ENCODE results near the gene CCDC27. TPM values are rescaled to one million over a fixed set of nuclear protein-coding genes. Genes with fewer than 3 reads are reported as not detected.

The CCDC27 gene
- total and polyA plus RNA-seq, 5 donors from 2014 or later: not detected

DNA sequence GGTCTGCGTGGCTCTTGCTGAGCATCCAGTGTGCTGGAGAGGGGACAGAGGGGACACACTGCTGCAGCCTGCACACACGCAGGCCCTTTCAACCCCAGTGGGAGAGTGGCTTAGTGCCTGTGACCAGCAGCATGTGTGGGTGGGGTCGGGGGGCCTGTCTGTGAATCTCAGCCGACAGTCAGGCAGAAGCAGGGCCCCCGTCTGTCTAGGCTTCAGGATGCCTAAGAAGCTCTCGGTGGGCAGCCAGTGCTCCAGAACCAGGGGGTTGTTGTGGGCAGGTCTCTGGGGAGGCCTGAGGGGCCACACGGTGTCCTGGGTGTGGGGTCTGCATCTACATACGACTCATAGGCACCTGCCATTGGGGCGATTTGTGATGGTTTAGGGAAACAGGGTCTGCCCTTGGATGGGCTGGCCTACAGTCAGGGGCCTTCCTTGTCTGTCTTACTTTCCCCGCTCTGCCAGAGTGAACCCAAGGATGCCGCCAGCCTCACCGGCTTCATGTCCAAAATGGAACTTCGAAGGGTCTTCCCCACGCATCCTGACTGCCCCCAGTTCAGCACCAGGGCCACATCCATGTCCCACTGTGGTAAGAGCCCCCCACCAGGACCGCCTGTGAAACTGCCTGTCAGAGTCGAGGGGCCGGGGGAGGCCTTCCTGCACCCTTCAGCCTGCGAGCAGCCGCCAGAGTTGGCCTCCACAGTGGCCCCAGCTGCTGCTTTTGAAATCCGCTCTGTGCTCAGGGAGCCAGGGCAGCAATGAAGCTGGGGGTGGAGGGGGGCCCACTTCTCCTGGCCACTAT lies 1.6 kb downstream of the CCDC27 start:
- no peak overlapping the region for H3K27ac Mint-ChIP-seq
- H3K4me3 Mint-ChIP-seq: peak overlapping the region in 1 of 4 donors; percentile 15
- ATAC-seq (ENCODE audit: low read depth in 2 of 2) (no peak), DNase-seq (no peak)
- H3K9me3 Mint-ChIP-seq: peaks cover 0 to 1% (median 0%) of the 10 kb centered on the region in 7 donors
- no peaks in the 10 kb centered on the region for H3K4me1 ChIP-seq (ENCODE audit: control insufficient read depth, insufficient read depth, low read length, poor library complexity, severe bottlenecking)
- no peaks in the 10 kb centered on the region for H3K27me3 ChIP-seq (ENCODE audit: control insufficient read depth, insufficient read depth, low read length)
- peaks cover 10% of the 10 kb centered on the region for H3K27me3 Mint-ChIP-seq
- H3K4me3 ChIP-seq (ENCODE audit: low read depth, low read length): no peak overlapping the region
- no peaks in the 10 kb centered on the region for H3K36me3 ChIP-seq (ENCODE audit: control insufficient read depth, insufficient read depth, low read length)
- H3K4me1 Mint-ChIP-seq: no peaks in the 10 kb centered on the region
- H3K27ac ChIP-seq (ENCODE audit: insufficient read depth, low read length, poor library complexity, severe bottlenecking): no peak overlapping the region
- H3K9me3 ChIP-seq (ENCODE audit: control insufficient read depth in 2 of 2, low read length in 2 of 2): no peaks in the 10 kb centered on the region
- no peaks in the 10 kb centered on the region for H3K36me3 Mint-ChIP-seq

DNA sequence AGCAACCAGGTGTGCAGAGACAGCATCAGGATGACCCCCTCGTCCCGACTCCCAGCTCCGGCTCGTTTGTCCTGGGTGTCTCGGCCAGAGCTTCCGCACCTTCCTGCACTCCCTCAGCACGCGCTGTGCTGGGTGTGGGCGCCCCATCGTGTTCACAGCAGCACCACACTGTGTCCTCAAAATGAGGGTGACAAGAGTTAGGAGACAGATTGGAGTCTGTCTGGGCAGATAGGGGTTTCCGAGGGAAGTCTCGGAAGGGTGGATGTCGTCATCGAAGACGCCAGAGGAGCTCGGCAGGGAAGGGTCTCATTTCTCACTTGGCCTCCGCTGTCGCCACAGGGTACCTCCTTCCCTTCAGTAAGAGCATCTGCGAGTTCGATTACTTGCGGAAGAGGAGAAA lies 4.1 kb downstream of the CCDC27 start:
- H3K9me3 ChIP-seq (ENCODE audit: control insufficient read depth in 2 of 2, low read length in 2 of 2): no peaks in the 10 kb centered on the region
- peaks cover 17% of the 10 kb centered on the region for H3K27me3 Mint-ChIP-seq
- H3K4me3 ChIP-seq (ENCODE audit: low read depth, low read length): no peak overlapping the region
- no peak overlapping the region for H3K4me3 Mint-ChIP-seq
- ATAC-seq (ENCODE audit: low read depth in 2 of 2) (no peak), DNase-seq (no peak)
- H3K36me3 ChIP-seq (ENCODE audit: control insufficient read depth, insufficient read depth, low read length): no peaks in the 10 kb centered on the region
- peaks cover 0 to 3% (median 0%) of the 10 kb centered on the region in 7 donors for H3K9me3 Mint-ChIP-seq
- H3K4me1 Mint-ChIP-seq: no peaks in the 10 kb centered on the region
- H3K27ac Mint-ChIP-seq: no peak overlapping the region
- no peak overlapping the region for H3K27ac ChIP-seq (ENCODE audit: insufficient read depth, low read length, poor library complexity, severe bottlenecking)
- H3K4me1 ChIP-seq (ENCODE audit: control insufficient read depth, insufficient read depth, low read length, poor library complexity, severe bottlenecking): no peaks in the 10 kb centered on the region
- peaks cover 4% of the 10 kb centered on the region for H3K27me3 ChIP-seq (ENCODE audit: control insufficient read depth, insufficient read depth, low read length)
- H3K36me3 Mint-ChIP-seq: no peaks in the 10 kb centered on the region

DNA sequence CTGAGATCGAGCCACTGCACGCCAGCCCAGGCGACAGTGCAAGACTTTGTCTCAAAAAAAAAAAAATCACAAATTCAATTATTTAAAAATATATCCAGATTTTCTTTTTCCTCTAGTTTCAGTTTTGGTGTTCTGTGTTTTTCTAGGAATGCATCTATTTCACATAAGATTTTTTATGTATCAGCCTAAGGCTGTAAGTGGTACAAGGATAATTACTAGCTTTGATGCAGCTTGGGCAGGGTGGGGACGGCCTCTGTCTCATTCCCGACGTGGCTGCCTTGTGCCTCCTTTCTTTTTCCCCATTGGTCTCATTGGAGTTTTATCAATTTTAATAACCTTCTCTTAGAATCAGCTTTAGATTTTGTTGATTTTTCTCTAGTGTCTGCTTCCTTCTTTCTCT lies 6.9 kb downstream of the CCDC27 start:
- Histone ChIP-seq H3K9me3 (ENCODE audit: control insufficient read depth in 2 of 2, low read length in 2 of 2) (no peaks in the 10 kb centered on the region), H3K36me3 (ENCODE audit: control insufficient read depth, insufficient read depth, low read length) (no peaks in the 10 kb centered on the region), H3K4me3 (ENCODE audit: low read depth, low read length) (no peak overlapping the region), H3K27me3 (ENCODE audit: control insufficient read depth, insufficient read depth, low read length) (peaks cover 4% of the 10 kb centered on the region), H3K4me1 (ENCODE audit: control insufficient read depth, insufficient read depth, low read length, poor library complexity, severe bottlenecking) (no peaks in the 10 kb centered on the region), H3K27ac (ENCODE audit: insufficient read depth, low read length, poor library complexity, severe bottlenecking) (no peak overlapping the region)
- Mint-ChIP-seq H3K36me3 (no peaks in the 10 kb centered on the region), H3K27me3 (peaks cover 13% of the 10 kb centered on the region), H3K4me3 (no peak overlapping the region), H3K27ac (no peak overlapping the region), H3K4me1 (no peaks in the 10 kb centered on the region), H3K9me3 (peaks cover 0 to 3% (median 0%) of the 10 kb centered on the region in 7 donors)
- ATAC-seq (ENCODE audit: low read depth in 2 of 2) (no peak), DNase-seq (no peak)

DNA sequence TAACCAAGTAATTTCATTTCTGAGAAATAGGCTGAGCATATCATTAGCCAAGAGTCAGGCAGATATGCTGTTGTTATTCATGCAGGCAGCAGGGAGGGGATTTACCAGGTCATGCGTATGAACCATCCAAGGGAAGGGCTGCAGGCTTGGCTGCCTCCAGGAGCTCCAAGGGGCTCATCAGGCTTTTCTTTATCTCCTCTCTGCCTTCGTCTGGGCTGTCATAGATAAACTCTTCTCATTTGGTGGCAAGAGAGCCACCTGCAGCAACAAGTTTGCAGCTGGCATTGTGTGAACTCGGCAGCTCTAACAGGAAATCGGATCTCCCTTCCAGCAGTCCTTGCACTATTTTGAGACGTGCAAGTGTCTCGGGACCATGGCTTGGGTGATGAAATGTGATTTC lies 7.5 kb downstream of the CCDC27 start:
- no peaks in the 10 kb centered on the region for H3K9me3 ChIP-seq (ENCODE audit: control insufficient read depth in 2 of 2, low read length in 2 of 2)
- no peak overlapping the region for H3K27ac ChIP-seq (ENCODE audit: insufficient read depth, low read length, poor library complexity, severe bottlenecking)
- H3K27me3 Mint-ChIP-seq: peaks cover 13% of the 10 kb centered on the region
- H3K27ac Mint-ChIP-seq: no peak overlapping the region
- H3K4me3 ChIP-seq (ENCODE audit: low read depth, low read length): no peak overlapping the region
- H3K36me3 Mint-ChIP-seq: no peaks in the 10 kb centered on the region
- ATAC-seq (ENCODE audit: low read depth in 2 of 2): no peak
- no peaks in the 10 kb centered on the region for H3K4me1 Mint-ChIP-seq
- peaks cover 4% of the 10 kb centered on the region for H3K27me3 ChIP-seq (ENCODE audit: control insufficient read depth, insufficient read depth, low read length)
- no peaks in the 10 kb centered on the region for H3K36me3 ChIP-seq (ENCODE audit: control insufficient read depth, insufficient read depth, low read length)
- no peak overlapping the region for H3K4me3 Mint-ChIP-seq
- no peaks in the 10 kb centered on the region for H3K4me1 ChIP-seq (ENCODE audit: control insufficient read depth, insufficient read depth, low read length, poor library complexity, severe bottlenecking)
- peaks cover 0 to 3% (median 0%) of the 10 kb centered on the region in 7 donors for H3K9me3 Mint-ChIP-seq
- no peak for DNase-seq

DNA sequence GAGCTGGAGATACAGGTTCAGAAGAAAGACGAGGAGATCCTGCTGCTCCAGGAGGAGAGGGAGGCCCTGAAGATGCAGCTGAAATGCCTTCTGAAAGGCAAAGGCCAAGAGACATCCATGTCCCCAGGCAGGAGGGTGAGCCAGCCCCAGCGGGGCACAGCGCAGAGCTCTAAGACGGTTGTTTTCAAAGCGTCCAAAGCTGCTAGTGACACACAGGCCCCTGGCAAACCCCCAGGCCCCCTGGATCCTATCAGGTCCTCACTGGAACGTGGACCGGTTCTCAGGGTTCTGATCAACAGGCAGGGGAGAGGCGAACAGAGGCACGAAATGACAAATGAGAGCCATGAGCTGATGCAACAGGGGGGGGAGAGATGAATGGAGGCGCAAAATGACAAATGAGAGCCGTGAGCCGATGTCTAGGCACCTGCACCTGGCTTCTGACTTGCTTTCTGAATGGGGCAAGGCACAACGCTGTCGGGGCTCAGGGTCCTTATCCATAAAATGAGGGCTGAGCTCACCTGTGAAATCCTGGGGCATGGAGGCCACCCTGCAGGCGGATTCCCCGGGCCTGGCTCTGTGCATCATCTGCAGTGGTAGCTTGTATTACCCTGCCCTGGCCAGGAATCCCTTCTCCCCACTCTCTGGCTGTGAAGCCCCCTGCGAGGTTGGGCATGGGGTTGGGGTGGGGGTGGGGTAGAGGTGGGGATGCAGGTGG lies 9.2 kb downstream of the CCDC27 start:
- Mint-ChIP-seq H3K4me1 (no peaks in the 10 kb centered on the region), H3K36me3 (no peaks in the 10 kb centered on the region), H3K27ac (peak overlapping the region in 2 of 3 donors; percentile 35 to 74), H3K27me3 (peaks cover 13% of the 10 kb centered on the region), H3K4me3 (no peak overlapping the region), H3K9me3 (peaks cover 0 to 3% (median 1%) of the 10 kb centered on the region in 7 donors)
- H3K4me3 ChIP-seq (ENCODE audit: low read depth, low read length): no peak overlapping the region
- H3K27ac ChIP-seq (ENCODE audit: insufficient read depth, low read length, poor library complexity, severe bottlenecking): no peak overlapping the region
- no peaks in the 10 kb centered on the region for H3K9me3 ChIP-seq (ENCODE audit: control insufficient read depth in 2 of 2, low read length in 2 of 2)
- DNase-seq: no peak
- peaks cover 4% of the 10 kb centered on the region for H3K27me3 ChIP-seq (ENCODE audit: control insufficient read depth, insufficient read depth, low read length)
- H3K36me3 ChIP-seq (ENCODE audit: control insufficient read depth, insufficient read depth, low read length): no peaks in the 10 kb centered on the region
- H3K4me1 ChIP-seq (ENCODE audit: control insufficient read depth, insufficient read depth, low read length, poor library complexity, severe bottlenecking): no peaks in the 10 kb centered on the region
- no peak for ATAC-seq (ENCODE audit: low read depth in 2 of 2)

DNA sequence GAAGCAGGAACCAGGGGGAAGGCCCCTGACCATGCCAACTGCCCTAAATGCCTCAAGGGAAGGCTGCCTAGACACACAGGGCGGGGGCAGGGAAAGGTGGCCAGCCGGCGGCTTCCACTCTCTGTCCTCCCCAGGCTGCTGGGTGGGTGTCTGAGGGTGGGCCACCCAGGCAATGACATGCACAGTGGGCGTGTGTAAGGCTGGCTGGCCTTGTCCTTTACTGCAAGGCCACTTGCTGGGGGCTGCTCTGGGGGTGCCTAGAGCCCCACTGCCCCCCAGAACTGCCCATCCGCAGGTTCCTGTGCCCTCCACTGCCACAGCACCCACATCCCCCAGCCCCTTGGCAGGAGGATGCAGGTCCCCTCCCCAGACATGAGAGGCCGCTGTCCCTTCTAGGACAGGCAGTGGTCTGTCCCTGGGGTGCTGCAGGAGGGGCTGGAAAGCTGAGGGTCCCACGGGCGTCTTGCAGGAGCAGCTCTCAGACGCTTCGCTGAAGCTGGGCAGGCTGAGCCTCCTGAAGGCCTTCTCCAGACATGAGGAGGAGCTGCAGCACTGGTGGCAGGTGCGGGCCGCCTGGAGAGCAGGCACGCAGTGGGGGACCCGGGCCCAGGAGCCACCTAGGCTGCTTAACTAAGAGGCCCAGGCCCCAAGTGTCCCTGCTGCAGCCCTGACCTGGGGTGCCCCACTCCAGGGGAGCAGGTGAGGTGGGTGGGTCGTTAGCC lies 10.1 kb downstream of the CCDC27 start:
- Mint-ChIP-seq H3K9me3 (peaks cover 0 to 3% (median 0%) of the 10 kb centered on the region in 7 donors), H3K4me1 (no peaks in the 10 kb centered on the region), H3K36me3 (no peaks in the 10 kb centered on the region), H3K27me3 (peaks cover 13% of the 10 kb centered on the region), H3K4me3 (no peak overlapping the region), H3K27ac (no peak overlapping the region)
- DNase-seq: no peak
- Histone ChIP-seq H3K27ac (ENCODE audit: insufficient read depth, low read length, poor library complexity, severe bottlenecking) (no peak overlapping the region), H3K27me3 (ENCODE audit: control insufficient read depth, insufficient read depth, low read length) (peaks cover 4% of the 10 kb centered on the region), H3K4me3 (ENCODE audit: low read depth, low read length) (no peak overlapping the region), H3K4me1 (ENCODE audit: control insufficient read depth, insufficient read depth, low read length, poor library complexity, severe bottlenecking) (no peaks in the 10 kb centered on the region), H3K36me3 (ENCODE audit: control insufficient read depth, insufficient read depth, low read length) (no peaks in the 10 kb centered on the region), H3K9me3 (ENCODE audit: control insufficient read depth in 2 of 2, low read length in 2 of 2) (no peaks in the 10 kb centered on the region)
- ATAC-seq (ENCODE audit: low read depth in 2 of 2): no peak

DNA sequence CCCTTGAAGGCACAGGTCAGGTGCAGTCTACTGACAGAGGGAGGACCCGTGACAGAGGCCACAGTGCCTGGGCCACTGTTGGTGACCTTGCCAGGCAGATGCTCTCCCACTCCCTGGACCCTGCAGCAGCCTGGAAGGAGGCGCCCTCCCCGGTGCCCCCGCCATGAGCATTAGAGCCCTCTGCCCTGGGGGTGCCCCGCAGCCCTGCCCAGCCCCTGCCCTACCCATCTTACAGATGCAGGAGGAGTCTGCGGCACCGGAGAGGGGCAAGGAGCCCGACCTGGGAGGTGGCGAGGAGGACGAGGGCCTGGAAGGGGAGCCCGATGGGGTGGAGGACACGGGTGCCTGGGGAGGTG lies 10.6 kb downstream of the CCDC27 start:
- Mint-ChIP-seq H3K4me1 (no peaks in the 10 kb centered on the region), H3K36me3 (no peaks in the 10 kb centered on the region), H3K9me3 (peaks cover 0 to 3% (median 0%) of the 10 kb centered on the region in 7 donors), H3K27me3 (peaks cover 17% of the 10 kb centered on the region), H3K4me3 (no peak overlapping the region), H3K27ac (no peak overlapping the region)
- H3K36me3 ChIP-seq (ENCODE audit: control insufficient read depth, insufficient read depth, low read length): no peaks in the 10 kb centered on the region
- no peak for DNase-seq
- ATAC-seq (ENCODE audit: low read depth in 2 of 2): no peak
- H3K4me3 ChIP-seq (ENCODE audit: low read depth, low read length): no peak overlapping the region
- no peaks in the 10 kb centered on the region for H3K4me1 ChIP-seq (ENCODE audit: control insufficient read depth, insufficient read depth, low read length, poor library complexity, severe bottlenecking)
- no peaks in the 10 kb centered on the region for H3K9me3 ChIP-seq (ENCODE audit: control insufficient read depth in 2 of 2, low read length in 2 of 2)
- H3K27me3 ChIP-seq (ENCODE audit: control insufficient read depth, insufficient read depth, low read length): peaks cover 4% of the 10 kb centered on the region
- H3K27ac ChIP-seq (ENCODE audit: insufficient read depth, low read length, poor library complexity, severe bottlenecking): no peak overlapping the region

All from CD4-positive, CD25-positive, alpha-beta regulatory T cell (primary cell).